Osteoblast (primary cell): ENCODE data around the gene ARFGAP1. TPM values are rescaled to one million over a fixed set of nuclear protein-coding genes. Genes with fewer than 3 reads are reported as not detected.

Experiments
- DNase-seq: peaks from one replicate; pipeline ENCODE4 v3.0.0; 2011; ENCODE audit warnings: low spot score, mixed read lengths; ENCODE audit not compliant: insufficient read length; ENCODE audit errors: missing footprints
- H2AFZ ChIP-seq: 2 replicates; pipeline ENCODE4 v1.6.0; 2011; ENCODE audit warnings: mild to moderate bottlenecking, low read length
- H3K27ac ChIP-seq: 2 replicates; pipeline ENCODE4 v1.5.1; 2011; ENCODE audit warnings: mild to moderate bottlenecking, low read depth, low read length, moderate library complexity
- H3K27me3 ChIP-seq: 2 replicates; pipeline ENCODE4 v1.6.0; 2012; ENCODE audit warnings: mild to moderate bottlenecking, control low read depth, inconsistent platforms, low read length, moderate library complexity; ENCODE audit not compliant: insufficient read depth
- H3K36me3 ChIP-seq: 2 replicates; pipeline ENCODE4 v1.5.1; 2011; ENCODE audit warnings: mild to moderate bottlenecking, low read length, control low read depth, moderate library complexity; ENCODE audit not compliant: insufficient read depth
- H3K4me1 ChIP-seq: 2 replicates; pipeline ENCODE4 v1.5.1; 2011; ENCODE audit warnings: mild to moderate bottlenecking, low read length, control low read depth, moderate library complexity; ENCODE audit not compliant: insufficient read depth
- H3K4me2 ChIP-seq: 2 replicates; pipeline ENCODE4 v1.6.0; 2011; ENCODE audit warnings: mild to moderate bottlenecking, low read length; ENCODE audit not compliant: insufficient read depth
- H3K4me3 ChIP-seq: fragments of 200-600 bp; sonication (generic); 3 replicates; pipeline ENCODE4 v1.5.1; 2012; ENCODE audit warnings: mild to moderate bottlenecking, low read length, inconsistent platforms; ENCODE audit not compliant: insufficient read depth
- H3K79me2 ChIP-seq: 2 replicates; pipeline ENCODE4 v1.6.0; 2012; ENCODE audit warnings: mild to moderate bottlenecking, low read length, control low read depth, inconsistent platforms; ENCODE audit not compliant: insufficient read depth
- H3K9me3 ChIP-seq: 2 replicates; pipeline ENCODE4 v1.5.1; 2011; ENCODE audit warnings: low read depth, low read length, control low read depth
- H4K20me1 ChIP-seq: 2 replicates; pipeline ENCODE4 v1.6.0; 2012; ENCODE audit warnings: mild to moderate bottlenecking, low read length, control low read depth; ENCODE audit not compliant: insufficient read depth
- CTCF ChIP-seq: IDR thresholded peaks from 2 replicates; pipeline ENCODE4 v1.5.1; 2011; ENCODE audit warnings: mild to moderate bottlenecking, low read depth, low read length, moderate library complexity; ENCODE audit errors: extremely low read depth
- total RNA-seq: library from RNA; depleted of rRNA; stranded (reverse); fragments of >200 nt; gene quantifications from 2 replicates; pipeline ENCODE4 v1.2.3, GENCODE V29; 2012

Gene ARFGAP1
- total RNA-seq, 1 donor = 68.4 TPM

GRCh38 chr20:63328026-63328700 is 55.5 kb downstream of the ARFGAP1 start:
- H3K4me2 ChIP-seq = no peak overlapping the region

GRCh38 chr20:63328718-63329275 is 56.2 kb downstream of the ARFGAP1 start:
- Histone ChIP-seq H3K4me3 (no peak overlapping the region), H3K36me3 (no peaks in the 10 kb centered on the region), H3K79me2 (no peaks in the 10 kb centered on the region), H3K27me3 (peaks cover 6% of the 10 kb centered on the region), H3K9me3 (peaks cover 3% of the 10 kb centered on the region), H3K4me2 (no peak overlapping the region), H3K27ac (no peak overlapping the region), H4K20me1 (no peaks in the 10 kb centered on the region), H2AFZ (no peak overlapping the region), H3K4me1 (no peaks in the 10 kb centered on the region)
- no peak for DNase-seq
- TF ChIP-seq CTCF = no peak

More at GRCh38 chr20:63328026-63328700, 55.5 kb downstream of the ARFGAP1 start:
- DNase-seq = no peak
- Histone ChIP-seq H2AFZ (no peak overlapping the region), H3K9me3 (peaks cover 3% of the 10 kb centered on the region), H3K27ac (no peak overlapping the region), H4K20me1 (no peaks in the 10 kb centered on the region), H3K27me3 (peaks cover 9% of the 10 kb centered on the region), H3K4me1 (no peaks in the 10 kb centered on the region), H3K4me3 (no peak overlapping the region), H3K36me3 (no peaks in the 10 kb centered on the region), H3K79me2 (no peaks in the 10 kb centered on the region)
- no peak for TF ChIP-seq CTCF

GRCh38 chr20:63329331-63330083 is 56.9 kb downstream of the ARFGAP1 start:
- H3K9me3 ChIP-seq = peaks cover 3% of the 10 kb centered on the region
- no peaks in the 10 kb centered on the region for H3K36me3 ChIP-seq
- H3K27me3 ChIP-seq = peaks cover under 1% of the 10 kb centered on the region
- H3K4me3 ChIP-seq = no peak overlapping the region
- TF ChIP-seq CTCF = no peak
- H3K27ac ChIP-seq = no peak overlapping the region
- no peak overlapping the region for H2AFZ ChIP-seq
- H3K79me2 ChIP-seq = no peaks in the 10 kb centered on the region
- no peaks in the 10 kb centered on the region for H4K20me1 ChIP-seq
- no peak for DNase-seq
- no peak overlapping the region for H3K4me2 ChIP-seq
- no peaks in the 10 kb centered on the region for H3K4me1 ChIP-seq
